LoVo (cell line): ENCODE data around the gene EML5.
"Not testable (repeated sequence)": the region's sequence is repeated elsewhere in the genome, so short reads cannot be mapped to it uniquely, and the experiment has no call there.

Experiments
- DNase-seq: peaks from one replicate; pipeline ENCODE4 v3.0.0-alpha.2; 2016; ENCODE audit warnings: low spot score

EML5 gene

DNA sequence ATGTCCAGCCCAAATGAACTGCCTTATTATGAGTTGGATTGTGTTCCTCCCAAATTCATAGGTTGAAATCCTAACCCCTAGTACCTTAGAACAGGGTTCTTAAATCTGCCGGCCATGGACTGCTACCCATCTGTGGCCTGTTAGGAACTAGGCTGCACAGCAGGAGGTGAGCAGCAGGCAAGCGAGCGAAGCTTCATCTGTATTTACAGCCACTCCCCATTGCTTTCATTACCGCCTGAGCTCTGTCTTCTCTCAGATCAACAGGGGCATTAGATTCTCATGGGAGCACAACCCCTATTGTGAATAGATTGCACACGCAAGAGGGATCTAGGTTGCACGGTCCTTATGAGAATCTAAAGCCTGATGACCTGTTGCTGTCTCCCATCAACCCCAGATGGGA lies 9.8 kb upstream of the EML5 start:
- no peak for DNase-seq

DNA sequence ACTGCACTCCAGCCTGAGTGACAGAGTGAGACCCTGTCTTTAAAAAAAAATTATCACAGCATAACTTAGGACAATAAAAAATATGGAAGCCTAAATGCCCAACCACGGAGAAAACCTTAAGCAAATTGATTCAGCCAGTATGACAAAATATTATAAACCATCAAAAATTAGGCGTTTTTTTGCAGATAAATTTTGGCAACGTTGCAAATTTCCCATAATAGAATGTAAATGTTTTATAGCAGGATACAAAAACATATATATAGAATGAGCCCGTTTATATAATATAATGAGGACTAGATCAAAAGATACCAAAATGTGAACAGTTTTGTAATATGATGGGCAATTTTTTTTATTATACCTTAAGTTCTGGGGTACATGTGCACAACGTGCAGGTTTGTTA lies 6.8 kb upstream of the EML5 start:
- no peak for DNase-seq

DNA sequence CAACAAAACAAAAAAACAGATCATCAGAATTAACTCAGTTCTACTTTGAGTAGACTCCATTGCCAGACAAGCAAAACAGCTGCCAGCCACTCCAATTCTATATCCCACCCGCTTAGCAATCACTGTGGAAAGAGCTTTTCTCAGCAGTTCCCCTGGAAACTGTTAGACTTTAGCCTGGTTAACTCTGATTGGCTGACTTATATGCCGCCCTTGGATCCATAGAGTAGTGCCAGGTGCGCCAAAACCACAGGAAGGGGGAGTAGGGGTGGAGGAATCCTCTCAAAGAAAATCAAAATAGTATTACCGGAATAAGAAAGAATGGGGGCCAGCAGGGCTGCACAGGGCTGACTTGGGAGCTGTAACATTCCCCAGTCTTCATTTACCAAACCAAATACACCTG lies 5.4 kb upstream of the EML5 start:
- no peak for DNase-seq

DNA sequence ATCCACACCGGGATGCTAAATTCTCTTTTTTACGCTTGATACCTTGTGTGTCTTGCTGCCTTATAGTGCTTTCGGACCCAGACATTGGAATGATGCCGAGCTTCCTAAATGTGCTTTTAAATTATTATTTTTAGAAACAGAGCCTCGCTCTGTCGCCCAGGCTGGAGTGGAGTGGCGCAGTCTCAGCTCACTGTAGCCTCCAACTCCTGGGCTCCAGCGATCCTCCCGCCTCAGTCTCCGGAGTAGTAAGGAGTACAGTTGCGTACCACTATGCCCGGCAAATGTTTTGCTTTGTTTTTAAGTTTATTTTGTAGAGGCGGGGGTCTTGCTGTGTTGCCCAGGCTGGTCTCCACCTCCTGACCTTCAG lies 489 bp upstream of the EML5 start:
- DNase-seq: no peak

DNA sequence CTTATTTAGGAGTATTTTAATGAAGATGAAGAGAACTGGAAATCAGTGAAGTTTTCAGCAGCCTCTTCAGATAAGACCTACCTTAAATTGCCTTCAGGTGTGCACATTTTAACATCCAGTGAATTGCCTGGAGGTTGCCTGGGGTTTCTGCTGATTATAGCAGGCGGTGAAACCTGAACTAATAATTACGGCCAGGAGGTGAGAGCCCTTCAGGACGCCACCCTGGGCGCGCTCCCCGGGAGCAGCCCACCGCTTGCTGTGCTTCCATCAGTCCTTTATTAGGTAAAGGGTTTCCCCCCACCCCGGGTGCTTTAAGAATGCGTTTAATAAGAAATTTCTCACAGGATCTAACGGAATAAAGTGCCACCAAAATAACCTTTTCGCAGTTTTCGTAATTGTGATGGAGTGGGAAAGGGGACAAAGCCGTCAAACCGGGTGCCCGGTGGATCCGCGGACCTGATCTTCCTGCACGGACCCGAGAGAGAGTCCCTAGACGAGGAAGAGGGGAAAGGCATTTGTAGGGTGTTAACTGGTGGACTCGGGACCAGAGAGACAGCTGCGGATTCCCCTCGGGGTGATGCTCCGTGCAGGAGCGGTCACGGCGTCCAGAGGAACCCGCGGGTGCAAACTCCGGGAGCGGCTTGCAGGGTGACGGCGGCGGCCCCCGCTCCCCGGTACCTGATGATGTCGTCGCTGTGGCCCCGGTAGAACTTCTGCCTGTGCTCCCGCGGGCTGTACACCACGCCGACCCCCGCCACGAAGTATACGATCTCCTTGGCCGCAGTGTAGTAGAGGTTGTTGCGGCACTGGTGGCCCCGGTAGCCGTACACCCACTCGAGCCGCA lies 902 bp downstream of the EML5 start:
- no peak for DNase-seq

DNA sequence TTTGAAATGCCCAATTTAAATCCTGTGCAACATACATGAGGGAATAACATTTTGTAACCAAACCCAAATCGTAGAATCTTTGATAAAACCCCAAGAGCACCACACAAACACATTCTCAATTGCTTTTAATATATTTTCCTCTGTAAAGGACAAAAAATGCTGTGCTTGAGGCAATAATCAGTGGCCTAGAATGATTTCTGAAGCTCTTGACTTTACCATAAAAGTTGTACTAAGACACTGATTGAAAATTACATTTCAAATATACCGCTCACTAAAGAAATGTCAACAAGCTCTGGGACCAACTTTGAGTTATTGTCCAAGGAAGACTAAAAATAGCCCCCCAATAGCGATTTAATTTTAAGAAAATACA lies 1.5 kb downstream of the EML5 start:
- DNase-seq: no peak

DNA sequence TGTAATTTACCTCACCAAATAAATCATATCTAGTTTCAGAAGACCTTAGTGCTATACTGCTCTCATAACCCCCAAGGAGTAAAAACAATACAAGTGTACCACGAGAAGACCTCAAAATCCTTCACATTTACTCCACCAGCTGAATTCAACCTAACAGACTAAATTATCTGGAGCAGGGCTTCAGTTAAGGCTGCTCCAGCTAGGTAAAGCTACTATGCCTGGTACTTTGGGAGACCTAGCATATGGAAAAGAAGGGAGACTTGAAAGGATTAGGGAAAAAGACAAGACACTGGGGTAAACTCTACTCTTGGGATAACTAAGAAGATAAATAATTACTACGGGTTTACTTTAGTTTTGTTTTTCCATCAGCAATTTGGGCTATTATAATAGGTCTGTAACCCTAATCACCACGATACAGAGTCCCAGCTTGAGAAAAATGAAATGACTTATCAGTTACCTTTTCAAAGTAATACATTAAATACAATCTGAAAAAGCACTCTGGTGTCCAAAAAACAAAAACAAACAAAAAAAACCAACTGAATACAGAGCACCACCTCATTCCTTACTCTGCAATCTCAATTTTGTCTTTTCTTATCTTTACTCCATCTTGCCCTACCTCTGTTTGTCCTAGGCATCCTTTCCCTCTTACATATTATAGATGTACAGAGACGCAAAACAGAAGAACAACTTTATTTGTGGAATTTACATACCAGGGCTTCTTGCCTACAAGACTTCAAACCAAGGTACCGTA lies 2.1 kb downstream of the EML5 start:
- no peak for DNase-seq

DNA sequence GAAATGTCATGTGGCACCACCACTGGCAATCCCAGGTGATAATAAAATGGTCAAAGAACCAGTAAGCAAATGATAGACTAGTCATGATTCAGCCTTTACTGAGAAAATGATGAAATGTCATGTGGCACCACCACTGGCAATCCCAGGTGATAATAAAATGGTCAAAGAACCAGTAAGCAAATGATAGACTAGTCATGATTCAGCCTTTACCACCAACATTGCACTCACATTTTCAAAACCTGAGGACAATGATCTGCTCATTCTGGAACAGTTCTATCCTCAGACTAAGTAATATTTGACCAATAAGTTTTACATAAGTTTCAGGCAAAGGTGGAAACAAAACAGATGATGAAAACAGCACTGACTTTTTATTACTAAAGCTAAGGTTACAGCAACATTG lies 3.2 kb downstream of the EML5 start:
- DNase-seq: not testable (repeated sequence)

DNA sequence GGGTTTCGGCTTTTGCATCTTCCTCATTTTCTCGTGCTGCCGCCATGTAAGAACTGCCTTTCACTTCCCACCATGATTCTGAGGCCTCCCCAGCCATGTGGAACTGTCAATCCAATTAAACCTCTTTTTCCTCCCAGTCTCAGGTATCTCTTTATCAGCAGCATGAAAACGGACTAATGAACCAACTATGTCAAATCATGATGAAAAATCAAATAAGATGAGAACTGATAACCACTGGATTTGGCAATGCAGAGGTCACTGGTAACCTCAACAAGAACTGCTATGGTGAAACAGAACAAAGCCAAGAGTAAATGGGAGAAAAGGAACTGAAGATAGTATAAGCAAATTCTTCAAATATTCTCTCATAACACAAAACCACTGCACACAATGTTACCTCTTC lies 6.0 kb downstream of the EML5 start:
- DNase-seq: no peak

DNA sequence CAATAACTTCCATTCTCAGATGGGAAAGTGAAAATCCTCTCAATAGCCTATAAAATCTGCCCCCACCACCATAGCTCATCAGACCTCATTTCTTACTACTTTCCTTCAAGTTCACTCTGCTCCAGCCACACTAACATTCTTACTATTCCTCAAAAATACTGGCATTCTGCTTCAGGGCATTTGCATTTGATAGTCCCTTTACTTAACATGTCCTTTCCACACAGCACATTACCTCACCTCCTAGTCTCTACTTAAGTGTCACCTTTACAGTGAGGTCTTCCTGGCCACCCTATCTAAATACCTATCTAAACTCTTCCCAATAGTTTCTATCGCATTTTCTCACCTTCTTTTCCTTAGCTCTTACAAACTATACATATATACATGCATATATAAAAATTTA lies 6.8 kb downstream of the EML5 start:
- DNase-seq: no peak

DNA sequence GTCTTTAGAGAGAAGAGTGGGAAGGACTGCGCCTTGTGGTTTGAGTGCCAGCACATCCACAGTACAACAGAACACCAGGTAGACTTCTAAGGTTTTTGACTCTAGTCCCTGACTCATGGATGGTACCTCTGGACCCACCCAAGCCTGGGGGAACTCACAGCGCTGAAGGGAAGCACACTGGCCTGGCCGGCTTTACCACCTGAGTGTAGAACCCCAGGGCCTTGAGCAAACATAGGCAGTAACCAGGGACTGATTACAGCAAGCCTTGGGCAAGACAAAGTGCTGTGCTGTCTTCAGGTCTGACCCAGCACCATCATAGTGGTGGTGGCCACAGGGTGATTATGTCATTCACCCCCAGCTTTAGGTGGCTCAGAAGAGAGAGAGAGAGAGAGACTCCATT lies 17.2 kb downstream of the EML5 start:
- no peak for DNase-seq

DNA sequence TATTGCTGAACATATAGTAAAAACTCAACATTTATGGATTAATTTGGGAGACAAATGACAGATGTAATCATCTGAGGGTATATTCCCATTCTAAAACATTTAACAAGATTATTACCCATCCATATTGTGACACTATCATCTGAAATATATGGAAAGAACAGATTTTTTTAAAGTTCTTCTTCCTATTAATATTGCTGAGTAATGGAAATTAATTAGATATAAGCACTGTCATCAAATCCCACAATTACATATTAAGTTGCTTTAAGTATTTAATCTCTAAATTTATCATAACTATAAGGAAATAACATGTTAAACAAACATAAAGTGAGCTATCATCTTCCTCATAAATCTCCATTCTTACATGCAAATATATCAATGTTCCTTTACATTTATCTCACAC lies 22.0 kb downstream of the EML5 start:
- no peak for DNase-seq

DNA sequence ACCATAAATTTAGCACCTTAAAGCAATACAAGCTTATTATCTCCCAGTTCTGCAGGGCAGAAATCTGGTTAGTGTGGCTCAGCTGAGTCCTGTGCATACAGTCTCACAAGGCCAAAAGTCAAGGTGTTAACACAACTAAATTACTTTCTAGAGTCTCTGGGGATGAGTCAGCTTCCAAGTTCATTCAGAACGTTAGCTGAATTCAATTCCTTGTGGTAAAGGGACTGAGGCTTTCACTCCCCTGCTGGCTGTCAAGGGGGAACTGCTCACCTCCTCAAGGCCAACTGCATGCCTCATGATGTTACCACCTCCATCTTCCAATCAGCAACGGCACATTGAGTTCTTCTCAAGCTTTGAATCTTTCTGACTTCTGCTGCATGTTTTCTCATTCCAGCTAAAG lies 27.6 kb downstream of the EML5 start:
- no peak for DNase-seq

DNA sequence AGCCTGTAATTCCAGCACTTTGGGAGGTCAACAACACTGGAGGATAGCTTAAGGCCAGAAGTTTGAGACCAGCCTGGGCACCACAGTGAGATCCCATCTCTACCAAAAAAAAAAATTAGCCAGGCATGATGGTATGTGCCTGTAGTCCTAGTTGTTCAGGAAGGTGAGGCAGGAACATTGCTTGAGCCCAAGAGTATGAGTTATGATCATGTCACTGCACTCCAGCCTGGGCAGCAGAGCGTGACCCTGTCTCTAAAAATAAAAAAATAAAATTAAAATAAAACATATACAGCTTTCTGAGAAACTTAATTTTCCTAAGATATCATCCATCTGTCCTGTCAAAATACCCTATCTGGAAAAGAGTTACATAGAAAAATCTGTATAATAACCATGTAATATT lies 38.9 kb downstream of the EML5 start:
- DNase-seq: no peak

DNA sequence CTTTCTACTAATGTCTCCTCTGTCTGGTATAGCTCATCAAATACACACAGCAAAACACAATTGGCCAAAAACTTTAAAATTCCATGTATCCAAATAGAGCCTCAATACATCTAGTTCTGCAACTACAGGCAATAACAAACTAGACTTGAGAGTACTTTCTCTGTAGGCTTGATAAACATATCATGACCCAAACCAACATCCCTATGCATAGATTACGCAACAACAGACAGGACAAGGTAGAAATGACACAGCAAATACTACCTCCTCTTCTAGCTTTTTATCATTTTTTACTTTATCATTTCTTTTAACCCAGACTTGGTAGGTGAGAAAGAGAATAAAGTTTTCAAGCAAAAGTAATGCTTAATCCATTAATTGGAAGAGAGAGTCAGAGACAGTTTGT lies 41.8 kb downstream of the EML5 start:
- no peak for DNase-seq

DNA sequence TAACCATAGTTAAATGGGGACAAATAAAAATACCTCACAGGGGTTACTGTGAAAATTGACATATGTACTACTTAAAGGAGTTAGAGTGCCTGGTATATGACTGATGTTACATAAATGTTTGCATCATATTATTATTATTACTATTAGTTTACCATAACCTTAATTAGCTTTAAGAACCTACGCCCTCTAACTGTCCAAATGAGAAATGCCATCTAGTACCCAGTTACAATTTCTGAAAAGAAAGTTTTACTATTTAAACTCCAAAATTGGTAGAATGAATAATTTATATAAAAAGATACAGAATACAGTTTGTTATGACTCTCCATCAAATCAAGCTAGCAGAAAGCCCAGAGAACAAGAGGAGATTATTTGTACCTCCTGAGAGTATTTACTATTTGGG lies 42.3 kb downstream of the EML5 start:
- no peak for DNase-seq

DNA sequence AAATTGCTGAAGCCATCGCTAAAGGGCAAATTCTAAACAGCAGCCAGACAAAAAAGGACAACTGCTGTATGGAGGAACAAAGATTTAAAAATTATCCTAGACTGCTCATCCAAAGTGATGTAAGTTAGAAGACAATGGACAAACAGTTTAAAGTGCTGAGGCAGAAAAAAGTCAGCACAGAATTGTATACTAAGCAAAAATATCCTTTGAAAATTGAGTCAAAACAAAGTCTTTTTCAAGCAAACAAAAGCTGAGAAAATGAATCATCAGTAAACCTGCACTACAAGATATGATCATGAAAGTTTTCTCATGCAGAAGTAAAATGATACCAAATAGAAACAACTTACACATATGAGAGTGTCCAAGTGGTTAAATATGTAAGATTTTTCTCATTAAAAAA lies 43.6 kb downstream of the EML5 start:
- DNase-seq: no peak

DNA sequence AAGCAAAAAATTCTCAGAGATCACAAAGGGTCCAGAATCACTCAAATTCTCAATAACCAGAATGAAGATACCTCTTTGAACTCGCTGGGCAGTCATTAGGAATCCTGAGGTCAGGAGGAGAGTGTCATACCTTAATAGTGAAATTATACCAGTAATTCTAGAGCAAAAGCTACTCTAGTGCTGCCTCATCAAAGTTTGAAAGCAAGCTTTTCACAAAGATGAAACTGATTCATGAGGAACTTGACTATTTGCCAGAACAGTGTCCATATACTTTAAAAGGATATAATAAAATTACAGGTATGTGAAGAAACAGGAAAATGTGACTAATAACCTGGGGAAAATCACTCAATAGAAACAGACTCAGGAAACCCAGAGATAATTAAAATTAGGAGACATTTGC lies 44.5 kb downstream of the EML5 start:
- DNase-seq: no peak

DNA sequence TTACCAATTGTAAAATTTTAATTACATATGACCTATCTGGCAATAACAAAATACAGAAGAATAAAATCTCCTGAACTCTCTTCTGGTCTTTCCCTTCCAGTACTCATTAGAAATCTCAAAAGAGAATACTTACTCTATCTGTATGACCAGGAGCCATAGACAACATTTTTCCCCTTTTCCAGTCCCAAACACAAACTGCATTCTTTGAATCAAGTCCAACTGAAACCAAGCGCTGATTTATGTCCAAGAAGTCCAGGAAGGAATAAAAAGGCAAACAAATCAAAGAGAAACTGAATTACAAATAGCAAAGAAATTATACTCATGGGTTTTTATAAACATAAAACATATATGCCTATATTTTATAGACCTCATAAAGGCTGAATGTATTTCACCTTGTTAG lies 46.7 kb downstream of the EML5 start:
- DNase-seq: no peak

DNA sequence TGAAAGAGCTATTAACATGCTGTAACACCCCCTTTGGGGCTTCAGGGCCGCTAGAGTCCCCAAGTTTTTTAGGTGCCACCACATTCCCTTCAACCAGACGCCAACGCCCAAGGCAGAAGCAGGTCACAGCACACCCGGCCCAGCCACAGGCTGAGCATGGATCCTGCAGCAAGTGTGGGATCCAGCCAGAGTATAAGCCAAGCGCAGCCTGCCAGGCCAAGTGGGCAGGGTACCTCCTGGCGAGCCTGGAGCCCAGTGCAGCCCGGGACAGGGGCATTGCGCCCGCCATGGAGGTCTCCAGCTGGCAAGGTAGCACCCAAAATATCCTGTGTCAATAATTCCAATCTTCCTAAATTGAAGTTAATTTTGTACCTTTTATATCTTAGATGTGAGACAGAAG lies 55.5 kb downstream of the EML5 start:
- DNase-seq: no peak

DNA sequence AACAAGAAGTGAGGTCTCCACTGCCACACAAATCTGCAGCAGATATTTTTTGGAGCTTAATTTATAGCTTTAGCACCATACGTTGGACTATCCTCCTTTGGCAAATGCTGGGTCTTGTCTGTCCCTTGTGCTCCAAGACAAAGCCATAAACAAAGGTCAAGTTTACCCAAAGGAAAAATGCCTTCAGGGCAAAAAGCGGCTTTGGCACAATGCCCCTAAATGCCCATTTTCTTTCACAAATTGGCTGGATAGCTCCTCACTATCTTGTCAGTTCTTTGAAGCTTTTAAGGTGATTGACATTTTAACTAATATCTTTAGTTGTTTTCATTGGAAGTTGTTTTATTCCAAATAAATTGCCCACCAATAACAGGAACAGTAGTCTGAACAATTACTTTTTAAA lies 59.6 kb downstream of the EML5 start:
- no peak for DNase-seq

DNA sequence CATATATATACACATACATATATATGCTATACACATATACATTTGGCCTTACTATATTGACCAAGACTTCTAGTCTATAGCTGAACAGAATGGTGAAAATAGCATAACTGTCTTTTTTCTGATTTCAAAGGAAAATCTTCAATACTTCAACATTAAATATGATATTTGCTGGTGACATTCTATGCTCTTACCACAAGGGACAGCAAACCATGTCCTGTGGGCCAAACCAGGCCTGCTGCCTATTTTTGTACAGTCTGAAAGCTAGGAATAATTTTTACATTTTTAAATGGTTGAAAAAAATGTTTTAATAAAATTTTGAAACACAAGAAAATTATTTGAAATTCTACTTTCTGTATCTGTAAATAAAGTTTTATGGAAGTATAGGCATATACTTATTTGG lies 63.6 kb downstream of the EML5 start:
- no peak for DNase-seq

DNA sequence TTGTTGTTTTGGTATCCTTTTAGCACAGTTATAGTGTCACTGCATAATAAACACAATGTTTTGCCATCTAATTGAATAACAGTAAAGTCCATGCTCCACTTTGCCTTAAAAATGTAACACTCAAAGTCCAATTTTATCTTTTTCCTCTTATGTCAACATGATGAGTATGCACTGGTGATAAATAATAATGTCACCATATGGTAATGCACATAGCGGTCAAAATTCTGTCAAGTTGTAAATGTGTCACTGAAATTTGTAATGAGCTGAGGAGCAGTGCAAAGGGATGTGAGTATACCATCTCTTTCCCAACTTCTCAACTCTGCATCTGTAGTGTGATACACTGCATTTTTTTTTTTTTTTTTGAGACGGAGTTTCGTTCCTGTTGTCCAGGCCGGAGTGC lies 65.7 kb downstream of the EML5 start:
- no peak for DNase-seq

DNA sequence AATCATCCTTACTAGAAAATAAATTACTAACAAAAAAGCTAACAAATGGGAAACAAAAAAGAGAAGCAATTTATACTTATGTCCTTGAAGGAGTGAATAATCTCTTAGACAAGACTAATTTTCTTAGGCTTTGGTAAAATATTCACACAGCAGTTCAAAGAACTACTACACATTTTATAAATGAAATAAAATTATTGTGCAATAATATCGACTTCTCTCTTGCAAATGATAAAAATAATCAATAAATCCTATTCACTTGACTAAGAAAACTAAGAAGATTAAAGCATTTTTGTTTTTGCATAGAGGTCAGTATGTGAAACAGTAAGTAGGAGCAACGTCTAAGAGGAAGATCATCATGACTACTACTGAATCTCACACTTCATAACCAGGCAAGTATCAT lies 82.0 kb downstream of the EML5 start:
- no peak for DNase-seq
